ENCODE data around the gene ARHGEF7. TPM values are rescaled to one million over a fixed set of nuclear protein-coding genes. Genes with fewer than 3 reads are reported as not detected.

The ARHGEF7 gene
- total RNA-seq, 5 donors from 2014 or later (not counting 1 experiment from before 2014, with no cell fraction given) = 68.0 to 85.8 (median 83.7) TPM

- ATAC-seq (replicated peaks in 1 of 4) (no peak), DNase-seq (no peak)
- H3K4me1 ChIP-seq (ENCODE audit: control insufficient read depth in 1 of 2, extremely low read depth in 1 of 2, insufficient read depth in 2 of 2, low read length in 2 of 2) = peaks cover 0 to 7% of the 10 kb centered on the region in 2 experiments
- no peaks in the 10 kb centered on the region for H3K9me3 ChIP-seq
- WGBS (ENCODE audit: insufficient coverage) = 79% methylated on average over 6 of the region's 12 CpGs
- CTCF ChIA-PET = interaction anchor here in 1 of 2 donors (0.9 kb wide), 1 partner anchor 53 kb away, joined by 3 read pairs; no protein-coding TSS in a partner anchor
- no peak overlapping the region for H3K4me3 ChIP-seq (ENCODE audit: control insufficient read depth in 1 of 2, extremely low read depth in 1 of 2, low read length in 1 of 2)
- no peak overlapping the region for H3K4me3 Mint-ChIP-seq
- H3K27ac Mint-ChIP-seq = no peak overlapping the region
- H3K4me1 Mint-ChIP-seq = peaks cover 5 to 7% (median 5%) of the 10 kb centered on the region in 3 donors
- peaks cover 32 to 50% of the 10 kb centered on the region in 2 donors for H3K27me3 Mint-ChIP-seq
- H3K36me3 Mint-ChIP-seq = no peaks in the 10 kb centered on the region
- H3K36me3 ChIP-seq (ENCODE audit: control insufficient read depth in 2 of 2, extremely low read depth in 1 of 2, insufficient read depth in 1 of 2, low read length in 1 of 2) = no peaks in the 10 kb centered on the region
- H3K27ac ChIP-seq (ENCODE audit: low read length) = no peak overlapping the region
- POLR2A ChIA-PET = no interaction called here
- H3K27me3 ChIP-seq (replicated peaks in 1 of 2; ENCODE audit: control insufficient read depth in 2 of 2, extremely low read depth in 1 of 2, insufficient read depth in 2 of 2, low read length in 1 of 2) = peaks cover 10 to 54% of the 10 kb centered on the region in 2 experiments
- no peaks in the 10 kb centered on the region for H3K9me3 Mint-ChIP-seq
Measured at GRCh38 chr13:111120422-111120821, 5.3 kb downstream of the ARHGEF7 start.

GRCh38 chr13:111120913-111121312 is 5.8 kb downstream of the ARHGEF7 start:
- H3K27ac Mint-ChIP-seq = no peak overlapping the region
- WGBS (ENCODE audit: insufficient coverage) = 90% methylated on average over 7 of the region's 8 CpGs
- no peaks in the 10 kb centered on the region for H3K9me3 ChIP-seq
- H3K27me3 Mint-ChIP-seq = peaks cover 32 to 51% of the 10 kb centered on the region in 2 donors
- H3K36me3 ChIP-seq (ENCODE audit: control insufficient read depth in 2 of 2, extremely low read depth in 1 of 2, insufficient read depth in 1 of 2, low read length in 1 of 2) = no peaks in the 10 kb centered on the region
- ChIA-PET POLR2A (no interaction called here), CTCF (no interaction called here)
- no peak overlapping the region for H3K4me3 Mint-ChIP-seq
- ATAC-seq (replicated peaks in 1 of 4) (no peak), DNase-seq (no peak)
- H3K9me3 Mint-ChIP-seq = no peaks in the 10 kb centered on the region
- peaks cover 4 to 7% (median 5%) of the 10 kb centered on the region in 3 donors for H3K4me1 Mint-ChIP-seq
- H3K36me3 Mint-ChIP-seq = no peaks in the 10 kb centered on the region
- H3K27ac ChIP-seq (ENCODE audit: low read length) = no peak overlapping the region
- peaks cover 10 to 52% of the 10 kb centered on the region in 2 experiments for H3K27me3 ChIP-seq (replicated peaks in 1 of 2; ENCODE audit: control insufficient read depth in 2 of 2, extremely low read depth in 1 of 2, insufficient read depth in 2 of 2, low read length in 1 of 2)
- peaks cover 0 to 4% of the 10 kb centered on the region in 2 experiments for H3K4me1 ChIP-seq (ENCODE audit: control insufficient read depth in 1 of 2, extremely low read depth in 1 of 2, insufficient read depth in 2 of 2, low read length in 2 of 2)
- H3K4me3 ChIP-seq (ENCODE audit: control insufficient read depth in 1 of 2, extremely low read depth in 1 of 2, low read length in 1 of 2) = no peak overlapping the region

- WGBS (ENCODE audit: insufficient coverage) = 70% methylated on average over 12 of the region's 16 CpGs
- DNase-seq (no peak), ATAC-seq (replicated peaks in 1 of 4) (no peak)
- CTCF ChIA-PET = no interaction called here
- peaks cover 6 to 47% of the 10 kb centered on the region in 2 experiments for H3K27me3 ChIP-seq (replicated peaks in 1 of 2; ENCODE audit: control insufficient read depth in 2 of 2, extremely low read depth in 1 of 2, insufficient read depth in 2 of 2, low read length in 1 of 2)
- POLR2A ChIA-PET = no interaction called here
- Mint-ChIP-seq H3K27me3 (peaks cover 27 to 48% of the 10 kb centered on the region in 2 donors), H3K9me3 (no peaks in the 10 kb centered on the region), H3K36me3 (no peaks in the 10 kb centered on the region), H3K4me3 (no peak overlapping the region), H3K27ac (no peak overlapping the region), H3K4me1 (peaks cover 0 to 3% (median 0%) of the 10 kb centered on the region in 3 donors)
- no peak overlapping the region for H3K27ac ChIP-seq (ENCODE audit: low read length)
- H3K36me3 ChIP-seq (ENCODE audit: control insufficient read depth in 2 of 2, extremely low read depth in 1 of 2, insufficient read depth in 1 of 2, low read length in 1 of 2) = no peaks in the 10 kb centered on the region
- no peaks in the 10 kb centered on the region for H3K4me1 ChIP-seq (ENCODE audit: control insufficient read depth in 1 of 2, extremely low read depth in 1 of 2, insufficient read depth in 2 of 2, low read length in 2 of 2)
- H3K9me3 ChIP-seq = no peaks in the 10 kb centered on the region
- no peak overlapping the region for H3K4me3 ChIP-seq (ENCODE audit: control insufficient read depth in 1 of 2, extremely low read depth in 1 of 2, low read length in 1 of 2)
Measured at GRCh38 chr13:111121506-111121905, 6.4 kb downstream of the ARHGEF7 start.

- no peaks in the 10 kb centered on the region for H3K36me3 Mint-ChIP-seq
- no peaks in the 10 kb centered on the region for H3K9me3 Mint-ChIP-seq
- no peak overlapping the region for H3K4me3 Mint-ChIP-seq
- no peaks in the 10 kb centered on the region for H3K4me1 ChIP-seq (ENCODE audit: control insufficient read depth in 1 of 2, extremely low read depth in 1 of 2, insufficient read depth in 2 of 2, low read length in 2 of 2)
- POLR2A ChIA-PET = no interaction called here
- ATAC-seq (replicated peaks in 1 of 4) (no peak), DNase-seq (no peak)
- H3K9me3 ChIP-seq = no peaks in the 10 kb centered on the region
- H3K27me3 Mint-ChIP-seq = peaks cover 25 to 52% of the 10 kb centered on the region in 2 donors
- WGBS (ENCODE audit: insufficient coverage) = 77% methylated on average over 4 of the region's 12 CpGs
- no peaks in the 10 kb centered on the region for H3K36me3 ChIP-seq (ENCODE audit: control insufficient read depth in 2 of 2, extremely low read depth in 1 of 2, insufficient read depth in 1 of 2, low read length in 1 of 2)
- no peak overlapping the region for H3K27ac Mint-ChIP-seq
- H3K4me3 ChIP-seq (ENCODE audit: control insufficient read depth in 1 of 2, extremely low read depth in 1 of 2, low read length in 1 of 2) = no peak overlapping the region
- CTCF ChIA-PET = no interaction called here
- H3K27me3 ChIP-seq (replicated peaks in 1 of 2; ENCODE audit: control insufficient read depth in 2 of 2, extremely low read depth in 1 of 2, insufficient read depth in 2 of 2, low read length in 1 of 2) = peaks cover 6 to 47% of the 10 kb centered on the region in 2 experiments
- peaks cover 0 to 3% (median 0%) of the 10 kb centered on the region in 3 donors for H3K4me1 Mint-ChIP-seq
- no peak overlapping the region for H3K27ac ChIP-seq (ENCODE audit: low read length)
Measured at GRCh38 chr13:111122056-111122455, 6.9 kb downstream of the ARHGEF7 start.

GRCh38 chr13:111122631-111123030 is 7.5 kb downstream of the ARHGEF7 start:
- Mint-ChIP-seq H3K27ac (no peak overlapping the region), H3K27me3 (peaks cover 20 to 48% of the 10 kb centered on the region in 2 donors), H3K4me3 (no peak overlapping the region), H3K9me3 (no peaks in the 10 kb centered on the region), H3K36me3 (no peaks in the 10 kb centered on the region), H3K4me1 (peaks cover 0 to under 1% (median 0%) of the 10 kb centered on the region in 3 donors)
- WGBS (ENCODE audit: insufficient coverage) = 50% methylated on average over 1 of the region's 9 CpGs
- Histone ChIP-seq H3K4me1 (ENCODE audit: control insufficient read depth in 1 of 2, extremely low read depth in 1 of 2, insufficient read depth in 2 of 2, low read length in 2 of 2) (no peaks in the 10 kb centered on the region), H3K27ac (ENCODE audit: low read length) (no peak overlapping the region), H3K27me3 (replicated peaks in 1 of 2; ENCODE audit: control insufficient read depth in 2 of 2, extremely low read depth in 1 of 2, insufficient read depth in 2 of 2, low read length in 1 of 2) (peaks cover 6 to 45% of the 10 kb centered on the region in 2 experiments), H3K9me3 (no peaks in the 10 kb centered on the region), H3K4me3 (ENCODE audit: control insufficient read depth in 1 of 2, extremely low read depth in 1 of 2, low read length in 1 of 2) (no peak overlapping the region), H3K36me3 (ENCODE audit: control insufficient read depth in 2 of 2, extremely low read depth in 1 of 2, insufficient read depth in 1 of 2, low read length in 1 of 2) (no peaks in the 10 kb centered on the region)
- CTCF ChIA-PET = no interaction called here
- POLR2A ChIA-PET = no interaction called here
- DNase-seq = no peak
- no peak for ATAC-seq (replicated peaks in 1 of 4)

GRCh38 chr13:111123221-111123620 is 8.1 kb downstream of the ARHGEF7 start:
- DNase-seq (no peak), ATAC-seq (replicated peaks in 1 of 4) (no peak)
- H3K4me1 ChIP-seq (ENCODE audit: control insufficient read depth in 1 of 2, extremely low read depth in 1 of 2, insufficient read depth in 2 of 2, low read length in 2 of 2) = no peaks in the 10 kb centered on the region
- Mint-ChIP-seq H3K9me3 (no peaks in the 10 kb centered on the region), H3K4me1 (no peaks in the 10 kb centered on the region), H3K27ac (no peak overlapping the region), H3K36me3 (no peaks in the 10 kb centered on the region), H3K4me3 (no peak overlapping the region), H3K27me3 (peaks cover 19 to 42% of the 10 kb centered on the region in 2 donors)
- WGBS (ENCODE audit: insufficient coverage) = 80% methylated on average over 3 of the region's 4 CpGs
- H3K27ac ChIP-seq (ENCODE audit: low read length) = no peak overlapping the region
- no peak overlapping the region for H3K4me3 ChIP-seq (ENCODE audit: control insufficient read depth in 1 of 2, extremely low read depth in 1 of 2, low read length in 1 of 2)
- no peaks in the 10 kb centered on the region for H3K36me3 ChIP-seq (ENCODE audit: control insufficient read depth in 2 of 2, extremely low read depth in 1 of 2, insufficient read depth in 1 of 2, low read length in 1 of 2)
- H3K27me3 ChIP-seq (replicated peaks in 1 of 2; ENCODE audit: control insufficient read depth in 2 of 2, extremely low read depth in 1 of 2, insufficient read depth in 2 of 2, low read length in 1 of 2) = peaks cover 2 to 39% of the 10 kb centered on the region in 2 experiments
- no peaks in the 10 kb centered on the region for H3K9me3 ChIP-seq
- ChIA-PET CTCF (no interaction called here), POLR2A (no interaction called here)

- ATAC-seq (replicated peaks in 1 of 4) (no peak), DNase-seq (no peak)
- WGBS (ENCODE audit: insufficient coverage) = no CpG with 5 or more reads among the region's 8 CpGs
- Histone ChIP-seq H3K27me3 (replicated peaks in 1 of 2; ENCODE audit: control insufficient read depth in 2 of 2, extremely low read depth in 1 of 2, insufficient read depth in 2 of 2, low read length in 1 of 2) (peaks cover 2 to 37% of the 10 kb centered on the region in 2 experiments), H3K27ac (ENCODE audit: low read length) (no peak overlapping the region), H3K4me3 (ENCODE audit: control insufficient read depth in 1 of 2, extremely low read depth in 1 of 2, low read length in 1 of 2) (no peak overlapping the region), H3K9me3 (no peaks in the 10 kb centered on the region), H3K4me1 (ENCODE audit: control insufficient read depth in 1 of 2, extremely low read depth in 1 of 2, insufficient read depth in 2 of 2, low read length in 2 of 2) (no peaks in the 10 kb centered on the region), H3K36me3 (ENCODE audit: control insufficient read depth in 2 of 2, extremely low read depth in 1 of 2, insufficient read depth in 1 of 2, low read length in 1 of 2) (no peaks in the 10 kb centered on the region)
- no peaks in the 10 kb centered on the region for H3K9me3 Mint-ChIP-seq
- CTCF ChIA-PET = no interaction called here
- H3K36me3 Mint-ChIP-seq = no peaks in the 10 kb centered on the region
- H3K27me3 Mint-ChIP-seq = peaks cover 17 to 39% of the 10 kb centered on the region in 2 donors
- no peak overlapping the region for H3K27ac Mint-ChIP-seq
- POLR2A ChIA-PET = no interaction called here
- H3K4me3 Mint-ChIP-seq = no peak overlapping the region
- H3K4me1 Mint-ChIP-seq = no peaks in the 10 kb centered on the region
Measured at GRCh38 chr13:111123649-111124048, 8.5 kb downstream of the ARHGEF7 start.
